GM23338 (cell line): ENCODE results near the gene SLC43A3. TPM values are rescaled to one million over a fixed set of nuclear protein-coding genes. Genes with fewer than 3 reads are reported as not detected.

ENCODE experiments used
- ATAC-seq: fragments of 200-7000 bp; cut with Tn5 transposase; 3 replicates; pipeline ENCODE4 v1.9.1; 2020
- DNase-seq: peaks from one replicate; pipeline ENCODE4 v3.0.0-alpha.2; 2015; ENCODE audit warnings: low spot score
- H2AFZ ChIP-seq: fragments of 200-600 bp; sonication (generic); 2 replicates; pipeline ENCODE4 v1.8.0; 2016; ENCODE audit warnings: antibody characterized with exemption, mild to moderate bottlenecking, moderate library complexity
- H3F3A ChIP-seq: fragments of 200-600 bp; sonication (generic); replicated peaks from 2 replicates; pipeline ENCODE4 v1.8.0; 2017; ENCODE audit warnings: antibody characterized with exemption, mixed run types, low read depth
- H3K27ac ChIP-seq: fragments of 200-600 bp; sonication (generic); 2 replicates; pipeline ENCODE4 v1.6.1; 2016; ENCODE audit warnings: low read depth
- H3K27me3 ChIP-seq: fragments of 200-600 bp; sonication (generic); 2 replicates; pipeline ENCODE4 v1.8.0; 2016; ENCODE audit warnings: mild to moderate bottlenecking, mixed run types, moderate library complexity; ENCODE audit not compliant: insufficient read depth
- H3K36me3 ChIP-seq: fragments of 200-600 bp; sonication (generic); 2 replicates; pipeline ENCODE4 v1.8.0; 2016; ENCODE audit warnings: mild to moderate bottlenecking; ENCODE audit not compliant: insufficient read depth
- H3K4me1 ChIP-seq: fragments of 200-600 bp; sonication (generic); 2 replicates; pipeline ENCODE4 v1.8.0; 2016; ENCODE audit warnings: mild to moderate bottlenecking, moderate library complexity; ENCODE audit not compliant: insufficient read depth
- H3K4me2 ChIP-seq: fragments of 200-600 bp; sonication (generic); 2 replicates; pipeline ENCODE4 v1.7.1; 2017; ENCODE audit warnings: mixed run types
- H3K4me3 ChIP-seq: fragments of 200-600 bp; sonication (generic); 2 replicates; pipeline ENCODE4 v1.6.1; 2016; ENCODE audit warnings: mixed run types
- H3K79me2 ChIP-seq: fragments of 200-600 bp; sonication (generic); replicated peaks from 2 replicates; pipeline ENCODE4 v1.8.0; 2017; ENCODE audit warnings: mild to moderate bottlenecking; ENCODE audit not compliant: insufficient read depth
- H3K9me2 ChIP-seq: fragments of 200-600 bp; sonication (generic); 2 replicates; pipeline ENCODE4 v1.8.0; 2017; ENCODE audit not compliant: insufficient read depth
- H4K20me1 ChIP-seq: fragments of 200-600 bp; sonication (generic); replicated peaks from 2 replicates; pipeline ENCODE4 v1.8.0; 2017; ENCODE audit warnings: mild to moderate bottlenecking; ENCODE audit not compliant: insufficient read depth
- H3K27ac Mint-ChIP-seq: 2 replicates; pipeline ENCODE4 v1.8.0; 2020; ENCODE audit warnings: inconsistent platforms, mild to moderate bottlenecking, moderate library complexity, mixed read lengths
- H3K27me3 Mint-ChIP-seq: 3 replicates; pipeline ENCODE4 v1.8.0; 2022; ENCODE audit warnings: low read depth, mild to moderate bottlenecking, moderate library complexity, mixed read lengths, inconsistent platforms; ENCODE audit not compliant: insufficient read depth, poor library complexity
- H3K36me3 Mint-ChIP-seq: 3 replicates; pipeline ENCODE4 v1.8.0; 2021; ENCODE audit warnings: low read depth, mild to moderate bottlenecking, inconsistent platforms, moderate library complexity, mixed read lengths
- H3K4me1 Mint-ChIP-seq: 3 replicates; pipeline ENCODE4 v1.8.0; 2020; ENCODE audit warnings: mild to moderate bottlenecking, inconsistent platforms, mixed read lengths
- H3K4me3 Mint-ChIP-seq: 3 replicates; pipeline ENCODE4 v1.8.0; 2021; ENCODE audit warnings: moderate library complexity, mild to moderate bottlenecking, inconsistent platforms, mixed read lengths
- H3K9me3 Mint-ChIP-seq: 3 replicates; pipeline ENCODE4 v1.8.0; 2020; ENCODE audit warnings: moderate library complexity, mild to moderate bottlenecking, inconsistent platforms, mixed read lengths
- CREB1 ChIP-seq: fragments of 250-450 bp; sonication (Bioruptor Pico); IDR thresholded peaks from 2 replicates; pipeline ENCODE4 v1.5.0; 2020; ENCODE audit warnings: low read depth, mild to moderate bottlenecking, moderate library complexity
- EZH2 ChIP-seq: fragments of 200-600 bp; sonication (generic); IDR thresholded peaks from one replicate; pipeline ENCODE4 v1.8.0; 2017; ENCODE audit warnings: antibody characterized with exemption, mild to moderate bottlenecking, low read depth; ENCODE audit not compliant: unreplicated experiment
- ZNF331 ChIP-seq: fragments of 250-450 bp; sonication (Bioruptor Pico); IDR thresholded peaks from 2 replicates; pipeline ENCODE4 v1.5.0; 2020; ENCODE audit warnings: low read depth, mild to moderate bottlenecking, moderate library complexity
- polyA plus RNA-seq: library from polyadenylated mRNA; unstranded; fragments of >200 nt; fragmentation: Nextera tagmentation; extraction: Ambion mirVana; gene quantifications from 2 replicates; pipeline ENCODE4 v1.2.1, GENCODE V29; 2016
- total RNA-seq: library from RNA; depleted of rRNA; stranded (reverse); fragments of >200 nt; shearing (Covaris generic); gene quantifications from 2 replicates; pipeline ENCODE4 v1.2.3, GENCODE V29; 2014
- TF ChIP-seq, protein P1 (sequence below): IDR thresholded peaks from 2 replicates; pipeline ENCODE4 v1.6.1; 2016; ENCODE audit warnings: antibody characterized with exemption
- TF ChIP-seq, protein P2 (sequence below): IDR thresholded peaks from one replicate; pipeline ENCODE4 v1.6.1; 2018; ENCODE audit warnings: antibody characterized with exemption; ENCODE audit not compliant: unreplicated experiment
- TF ChIP-seq, protein P3 (sequence below), 2 experiments: fragments of 200-600 bp in 1 of 2; sonication (generic) in 1 of 2; conservative IDR thresholded peaks; 2 replicates each; pipeline versions ENCODE4 v1.5.1 to v1.6.1; 2016 to 2017; ENCODE audit warnings: antibody characterized with exemption in 2 of 2, low read depth in 2 of 2, mild to moderate bottlenecking in 2 of 2, moderate library complexity in 1 of 2

SLC43A3 gene
- total and polyA plus RNA-seq, 2 experiments from 2014 or later = 14.3 to 24.8 TPM

DNA sequence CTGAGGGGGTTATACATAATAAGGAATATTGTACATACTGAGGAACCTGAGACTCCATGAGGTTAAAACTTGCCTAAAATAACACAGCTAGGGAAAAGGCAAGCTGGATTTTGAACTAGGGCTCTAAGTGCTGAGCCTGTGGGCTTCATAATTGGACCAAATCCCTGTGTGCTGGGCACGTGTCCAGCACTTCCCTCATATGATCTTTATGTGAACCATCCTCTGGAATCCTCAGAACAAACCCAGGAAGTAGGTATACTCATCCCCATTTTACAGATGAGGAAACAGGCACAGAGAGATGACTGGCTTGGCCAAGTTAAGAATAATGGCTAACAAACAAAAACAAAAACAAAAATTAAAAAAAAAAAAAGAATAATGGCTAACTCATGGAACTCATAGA, 48.3 kb upstream of the SLC43A3 start:
- Mint-ChIP-seq H3K4me1 (peaks cover 62% of the 10 kb centered on the region), H3K4me3 (no peak overlapping the region)

DNA sequence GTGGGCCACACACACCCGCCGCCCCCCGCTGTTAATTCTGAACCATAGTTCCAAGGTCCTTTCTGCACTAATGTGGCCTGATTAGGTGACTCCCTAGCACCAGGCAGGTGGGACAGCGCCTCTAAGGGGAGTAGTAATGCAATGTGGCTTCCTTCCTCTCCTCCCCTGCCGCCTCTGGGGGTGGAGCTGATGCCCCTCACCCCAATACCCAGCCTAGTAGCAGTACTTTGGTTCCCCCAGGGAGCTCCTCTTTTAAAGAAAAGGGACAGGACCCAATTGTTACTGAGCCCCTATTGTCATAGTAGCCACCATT, 47.8 kb upstream of the SLC43A3 start:
- H3K4me1 Mint-ChIP-seq = peaks cover 59% of the 10 kb centered on the region
- Histone ChIP-seq H3K4me2 (peak overlapping the region; percentile 60; the same call in 1 of the 2 replicates), H3K27me3 (peaks cover 42% of the 10 kb centered on the region), H3F3A (peaks cover 16% of the 10 kb centered on the region; the same call in 1 of the 2 replicates), H3K4me1 (peaks cover 57% of the 10 kb centered on the region), H4K20me1 (no peaks in the 10 kb centered on the region; the same call in 1 of the 2 replicates), H3K36me3 (no peaks in the 10 kb centered on the region), H3K79me2 (no peaks in the 10 kb centered on the region), H3K27ac (no peak overlapping the region), H3K9me2 (no peaks in the 10 kb centered on the region), H3K4me3 (no peak overlapping the region), H2AFZ (no peak overlapping the region)
- TF ChIP-seq EZH2 (no peak), CREB1 (CRISPR knock-in tag) (no peak), ZNF331 (CRISPR knock-in tag) (no peak)
- TF ChIP-seq, protein P1, sequence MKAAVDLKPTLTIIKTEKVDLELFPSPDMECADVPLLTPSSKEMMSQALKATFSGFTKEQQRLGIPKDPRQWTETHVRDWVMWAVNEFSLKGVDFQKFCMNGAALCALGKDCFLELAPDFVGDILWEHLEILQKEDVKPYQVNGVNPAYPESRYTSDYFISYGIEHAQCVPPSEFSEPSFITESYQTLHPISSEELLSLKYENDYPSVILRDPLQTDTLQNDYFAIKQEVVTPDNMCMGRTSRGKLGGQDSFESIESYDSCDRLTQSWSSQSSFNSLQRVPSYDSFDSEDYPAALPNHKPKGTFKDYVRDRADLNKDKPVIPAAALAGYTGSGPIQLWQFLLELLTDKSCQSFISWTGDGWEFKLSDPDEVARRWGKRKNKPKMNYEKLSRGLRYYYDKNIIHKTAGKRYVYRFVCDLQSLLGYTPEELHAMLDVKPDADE = no peak
- TF ChIP-seq, protein P2, sequence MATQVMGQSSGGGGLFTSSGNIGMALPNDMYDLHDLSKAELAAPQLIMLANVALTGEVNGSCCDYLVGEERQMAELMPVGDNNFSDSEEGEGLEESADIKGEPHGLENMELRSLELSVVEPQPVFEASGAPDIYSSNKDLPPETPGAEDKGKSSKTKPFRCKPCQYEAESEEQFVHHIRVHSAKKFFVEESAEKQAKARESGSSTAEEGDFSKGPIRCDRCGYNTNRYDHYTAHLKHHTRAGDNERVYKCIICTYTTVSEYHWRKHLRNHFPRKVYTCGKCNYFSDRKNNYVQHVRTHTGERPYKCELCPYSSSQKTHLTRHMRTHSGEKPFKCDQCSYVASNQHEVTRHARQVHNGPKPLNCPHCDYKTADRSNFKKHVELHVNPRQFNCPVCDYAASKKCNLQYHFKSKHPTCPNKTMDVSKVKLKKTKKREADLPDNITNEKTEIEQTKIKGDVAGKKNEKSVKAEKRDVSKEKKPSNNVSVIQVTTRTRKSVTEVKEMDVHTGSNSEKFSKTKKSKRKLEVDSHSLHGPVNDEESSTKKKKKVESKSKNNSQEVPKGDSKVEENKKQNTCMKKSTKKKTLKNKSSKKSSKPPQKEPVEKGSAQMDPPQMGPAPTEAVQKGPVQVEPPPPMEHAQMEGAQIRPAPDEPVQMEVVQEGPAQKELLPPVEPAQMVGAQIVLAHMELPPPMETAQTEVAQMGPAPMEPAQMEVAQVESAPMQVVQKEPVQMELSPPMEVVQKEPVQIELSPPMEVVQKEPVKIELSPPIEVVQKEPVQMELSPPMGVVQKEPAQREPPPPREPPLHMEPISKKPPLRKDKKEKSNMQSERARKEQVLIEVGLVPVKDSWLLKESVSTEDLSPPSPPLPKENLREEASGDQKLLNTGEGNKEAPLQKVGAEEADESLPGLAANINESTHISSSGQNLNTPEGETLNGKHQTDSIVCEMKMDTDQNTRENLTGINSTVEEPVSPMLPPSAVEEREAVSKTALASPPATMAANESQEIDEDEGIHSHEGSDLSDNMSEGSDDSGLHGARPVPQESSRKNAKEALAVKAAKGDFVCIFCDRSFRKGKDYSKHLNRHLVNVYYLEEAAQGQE = peak; percentile 69
- H3K27me3 Mint-ChIP-seq = peaks cover 46% of the 10 kb centered on the region
- no peaks in the 10 kb centered on the region; the same call in 2 of the 3 replicates for H3K9me3 Mint-ChIP-seq
- DNase-seq (peak; percentile 49), ATAC-seq (peak; percentile 17)
- peaks cover 24% of the 10 kb centered on the region for H3K36me3 Mint-ChIP-seq
- no peak overlapping the region for H3K4me3 Mint-ChIP-seq
- H3K27ac Mint-ChIP-seq = no peak overlapping the region

More for the DNA sequence above, 48.3 kb upstream of the SLC43A3 start:
- Histone ChIP-seq H4K20me1 (no peaks in the 10 kb centered on the region; the same call in 1 of the 2 replicates), H3K9me2 (no peaks in the 10 kb centered on the region), H3K4me2 (no peak overlapping the region; the same call in 1 of the 2 replicates), H3K27me3 (peaks cover 42% of the 10 kb centered on the region), H3K36me3 (no peaks in the 10 kb centered on the region), H3K27ac (no peak overlapping the region), H3K79me2 (no peaks in the 10 kb centered on the region), H3F3A (peaks cover 14% of the 10 kb centered on the region; the same call in 1 of the 2 replicates), H3K4me3 (no peak overlapping the region), H3K4me1 (peaks cover 60% of the 10 kb centered on the region), H2AFZ (no peak overlapping the region)
- Mint-ChIP-seq H3K27ac (no peak overlapping the region), H3K9me3 (no peaks in the 10 kb centered on the region; the same call in 2 of the 3 replicates), H3K27me3 (peaks cover 48% of the 10 kb centered on the region), H3K36me3 (peaks cover 19% of the 10 kb centered on the region)
- no peak for DNase-seq
- TF ChIP-seq, protein P2 = no peak
- TF ChIP-seq, protein P3, sequence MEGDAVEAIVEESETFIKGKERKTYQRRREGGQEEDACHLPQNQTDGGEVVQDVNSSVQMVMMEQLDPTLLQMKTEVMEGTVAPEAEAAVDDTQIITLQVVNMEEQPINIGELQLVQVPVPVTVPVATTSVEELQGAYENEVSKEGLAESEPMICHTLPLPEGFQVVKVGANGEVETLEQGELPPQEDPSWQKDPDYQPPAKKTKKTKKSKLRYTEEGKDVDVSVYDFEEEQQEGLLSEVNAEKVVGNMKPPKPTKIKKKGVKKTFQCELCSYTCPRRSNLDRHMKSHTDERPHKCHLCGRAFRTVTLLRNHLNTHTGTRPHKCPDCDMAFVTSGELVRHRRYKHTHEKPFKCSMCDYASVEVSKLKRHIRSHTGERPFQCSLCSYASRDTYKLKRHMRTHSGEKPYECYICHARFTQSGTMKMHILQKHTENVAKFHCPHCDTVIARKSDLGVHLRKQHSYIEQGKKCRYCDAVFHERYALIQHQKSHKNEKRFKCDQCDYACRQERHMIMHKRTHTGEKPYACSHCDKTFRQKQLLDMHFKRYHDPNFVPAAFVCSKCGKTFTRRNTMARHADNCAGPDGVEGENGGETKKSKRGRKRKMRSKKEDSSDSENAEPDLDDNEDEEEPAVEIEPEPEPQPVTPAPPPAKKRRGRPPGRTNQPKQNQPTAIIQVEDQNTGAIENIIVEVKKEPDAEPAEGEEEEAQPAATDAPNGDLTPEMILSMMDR (conservative IDR thresholded peaks at IDR 0.05; ENCODE audit: low read depth in 2 of 2) = no peak
- ATAC-seq = no peak
